Fibroblast of villous mesenchyme (primary cell): ENCODE data around the gene BPTF. TPM values are rescaled to one million over a fixed set of nuclear protein-coding genes. Genes with fewer than 3 reads are reported as not detected.
A peak's percentile ranks its signal among the peaks of the same experiment; 100 is the strongest.
"Not testable (repeated sequence)": the region's sequence is repeated elsewhere in the genome, so short reads cannot be mapped to it uniquely, and the experiment has no call there.

Source experiments
- DNase-seq: peaks from one replicate; pipeline ENCODE4 v3.0.0-alpha.2; 2010; ENCODE audit warnings: low read depth
- H3K4me3 ChIP-seq: 2 replicates; pipeline ENCODE4 v1.5.1; 2011; ENCODE audit warnings: low read depth, mild to moderate bottlenecking, low read length
- CTCF ChIP-seq: IDR thresholded peaks from 2 replicates; pipeline ENCODE4 v1.5.1; 2012; ENCODE audit warnings: low read depth, mild to moderate bottlenecking, low read length; ENCODE audit not compliant: insufficient read depth
- total RNA-seq: library from RNA; depleted of rRNA; stranded (reverse); fragments of >200 nt; gene quantifications from 2 replicates; pipeline ENCODE4 v1.2.3, GENCODE V29; 2012

The BPTF gene
- total RNA-seq, 1 donor = 56.1 TPM

- no peak for DNase-seq
- no peak overlapping the region for H3K4me3 ChIP-seq
- no peak for TF ChIP-seq CTCF
These were observed 25.8 kb downstream of the BPTF start for GRCh38 chr17:67850991-67851631.

- no peak overlapping the region for H3K4me3 ChIP-seq
- no peak for DNase-seq
- TF ChIP-seq CTCF = no peak
These were observed 28.4 kb downstream of the BPTF start for GRCh38 chr17:67853703-67854102.

- H3K4me3 ChIP-seq = no peak overlapping the region
- TF ChIP-seq CTCF = no peak
- DNase-seq = no peak
These were observed 29.1 kb downstream of the BPTF start for GRCh38 chr17:67854378-67854777.

DNA sequence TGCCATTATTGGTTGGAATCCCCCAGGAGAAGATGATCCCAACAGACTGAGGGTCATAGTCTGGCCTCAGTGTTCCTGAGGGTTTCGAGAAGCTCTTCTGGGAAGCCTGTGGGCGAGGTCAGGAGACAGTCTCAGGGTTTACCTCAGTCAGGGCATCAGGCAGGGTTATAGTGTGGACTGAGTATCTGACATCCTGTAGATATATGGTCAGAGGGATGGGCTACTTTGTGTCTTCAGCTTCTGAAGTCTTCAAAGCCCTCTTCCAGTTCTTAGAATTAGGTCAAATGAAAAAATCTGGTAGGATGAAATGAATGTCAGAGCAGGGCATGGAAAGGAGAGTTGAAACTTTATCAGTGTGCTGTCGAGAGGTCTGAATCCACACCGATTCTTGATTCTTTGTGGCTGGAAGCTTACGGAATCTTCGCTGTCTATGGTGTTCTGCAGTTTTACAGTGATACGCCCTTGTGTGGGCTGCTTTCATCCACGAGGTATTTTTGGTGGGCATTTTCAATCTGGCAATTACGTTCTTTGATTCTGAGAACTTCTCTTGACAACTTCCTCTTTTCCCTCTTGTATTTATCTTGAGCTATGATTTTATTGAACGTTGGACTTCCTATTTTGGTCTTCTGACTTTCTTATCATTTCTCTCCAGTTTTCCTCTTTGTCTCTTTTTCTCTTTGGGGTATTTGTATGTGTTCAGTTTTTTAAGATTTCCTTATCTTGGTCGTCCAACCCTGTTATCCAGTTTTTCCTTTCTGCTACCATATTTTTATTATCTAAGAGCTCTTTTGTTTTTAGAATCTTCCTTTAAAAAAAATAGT lies 30.4 kb downstream of the BPTF start:
- H3K4me3 ChIP-seq = no peak overlapping the region
- no peak for TF ChIP-seq CTCF
- no peak for DNase-seq

- not testable (repeated sequence) for H3K4me3 ChIP-seq, DNase-seq
These were observed 31.1 kb downstream of the BPTF start for GRCh38 chr17:67856402-67856801.

DNA sequence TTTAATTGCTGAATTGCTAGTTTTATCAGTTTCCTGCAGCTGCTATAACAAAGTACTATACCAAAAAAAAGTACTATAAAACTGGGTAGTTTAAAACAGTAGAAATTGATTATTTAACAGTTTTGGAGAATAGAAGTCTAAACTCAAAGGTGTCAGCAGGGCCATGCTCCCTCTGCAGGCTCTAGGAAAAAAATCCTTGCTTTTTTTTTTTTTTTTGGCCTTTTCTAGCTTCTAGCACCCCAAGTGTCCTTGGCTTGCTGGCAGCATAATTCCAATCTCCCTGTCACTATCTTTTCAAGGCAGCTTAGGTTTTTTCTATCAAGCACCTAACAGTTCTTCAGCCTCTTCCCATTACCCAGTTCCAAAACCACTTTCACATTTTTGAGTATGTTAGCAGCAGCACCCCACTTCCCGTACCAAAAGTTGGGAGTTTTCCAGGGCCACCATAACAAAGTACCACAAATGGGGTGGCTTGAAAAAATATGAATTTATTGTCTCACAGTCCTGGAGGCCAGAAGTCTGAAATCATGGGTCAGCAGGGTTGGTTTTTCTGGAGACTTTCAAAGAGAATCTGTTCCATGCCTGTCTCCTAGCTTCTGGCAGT lies 37.4 kb downstream of the BPTF start:
- no peak for DNase-seq
- peak; percentile 16 for TF ChIP-seq CTCF
- H3K4me3 ChIP-seq = no peak overlapping the region

DNA sequence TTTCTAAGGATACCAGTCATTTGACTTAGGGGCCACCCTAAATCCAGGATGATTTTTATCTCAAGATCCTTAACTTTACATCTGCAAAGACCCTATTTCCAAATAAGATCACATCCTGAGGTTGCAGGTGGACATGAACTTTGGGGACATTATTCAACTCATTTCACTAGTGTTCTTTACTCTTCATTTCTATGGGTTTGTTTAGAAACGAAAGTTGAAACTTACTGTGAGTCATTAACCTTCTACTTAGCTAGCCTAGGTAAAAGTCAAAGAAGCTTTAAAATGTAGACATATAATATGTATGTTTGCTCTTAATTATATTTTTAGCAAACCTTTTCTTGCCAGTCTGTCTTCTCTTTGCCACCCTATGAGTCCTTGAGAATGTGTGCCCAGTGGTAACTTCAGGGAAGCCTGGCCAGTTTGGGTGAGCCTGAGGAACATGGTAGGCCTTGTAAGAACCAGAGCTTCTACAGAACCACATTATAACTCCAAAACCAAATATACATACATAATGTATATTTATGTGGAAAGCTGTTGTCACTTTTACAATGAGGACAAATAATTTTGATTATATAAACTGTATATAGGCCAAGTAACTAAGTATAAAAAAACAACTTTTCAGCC lies 38.4 kb downstream of the BPTF start:
- no peak overlapping the region for H3K4me3 ChIP-seq
- no peak for DNase-seq
- no peak for TF ChIP-seq CTCF
